Immature natural killer cell (primary cell): ENCODE measurements around the gene ZBTB39. TPM values are rescaled to one million over a fixed set of nuclear protein-coding genes. Genes with fewer than 3 reads are reported as not detected.

ENCODE experiments used
- DNase-seq, 3 donors: peaks; one replicate each; pipeline ENCODE4 v3.0.0; 2022; ENCODE audit warnings: mixed read lengths in 1 of 3
- H3K27ac Mint-ChIP-seq, 6 donors: one replicate each; pipeline ENCODE4 v1.8.0; 2020; ENCODE audit warnings: mixed read lengths in 6 of 6, mild to moderate bottlenecking in 5 of 6, inconsistent platforms in 4 of 6, moderate library complexity in 3 of 6
- H3K27me3 Mint-ChIP-seq, 3 donors: one replicate each; pipeline ENCODE4 v1.8.0; 2020 to 2021; ENCODE audit warnings: low read depth in 3 of 3, mild to moderate bottlenecking in 3 of 3, mixed read lengths in 3 of 3, moderate library complexity in 3 of 3, inconsistent platforms in 1 of 3
- H3K36me3 Mint-ChIP-seq, 3 donors: one replicate each; pipeline ENCODE4 v1.8.0; 2020; ENCODE audit warnings: mixed read lengths in 3 of 3, inconsistent platforms in 2 of 3, mild to moderate bottlenecking in 2 of 3
- H3K4me1 Mint-ChIP-seq, 2 donors: one replicate each; pipeline ENCODE4 v1.8.0; 2020; ENCODE audit warnings: inconsistent platforms in 2 of 2, mild to moderate bottlenecking in 2 of 2, mixed read lengths in 2 of 2, moderate library complexity in 1 of 2
- H3K4me3 Mint-ChIP-seq, 5 donors: one replicate each; pipeline ENCODE4 v1.8.0; 2020; ENCODE audit warnings: mild to moderate bottlenecking in 5 of 5, mixed read lengths in 5 of 5, inconsistent platforms in 3 of 5, moderate library complexity in 3 of 5
- H3K9me3 Mint-ChIP-seq, 6 donors: one replicate each; pipeline ENCODE4 v1.8.0; 2020; ENCODE audit warnings: mild to moderate bottlenecking in 6 of 6, mixed read lengths in 6 of 6, inconsistent platforms in 4 of 6, moderate library complexity in 3 of 6
- polyA plus RNA-seq, 3 donors: library from polyadenylated mRNA; unstranded; fragments of 300-500 nt; fragmentation: Illumina TruSeq; gene quantifications; one replicate each; pipeline ENCODE4 v1.2.3, GENCODE V29; 2021

ZBTB39 gene
- polyA plus RNA-seq, 3 donors from 2014 or later = 1.1 to 2.6 TPM; not detected in 1

- Mint-ChIP-seq H3K36me3 (peaks cover 0 to 3% (median 0%) of the 10 kb centered on the region in 3 donors), H3K27ac (no peak overlapping the region), H3K9me3 (no peaks in the 10 kb centered on the region), H3K4me3 (no peak overlapping the region), H3K27me3 (peaks cover 6 to 18% (median 9%) of the 10 kb centered on the region in 3 donors), H3K4me1 (peaks cover 21 to 32% of the 10 kb centered on the region in 2 donors)
- no peak for DNase-seq
These were observed 38.5 kb upstream of the ZBTB39 start for GRCh38 chr12:57044889-57045288.

- no peak overlapping the region for H3K4me3 Mint-ChIP-seq
- DNase-seq = no peak
- peaks cover 6 to 18% (median 9%) of the 10 kb centered on the region in 3 donors for H3K27me3 Mint-ChIP-seq
- H3K4me1 Mint-ChIP-seq = peaks cover 21 to 32% of the 10 kb centered on the region in 2 donors
- peaks cover 0 to 3% (median 0%) of the 10 kb centered on the region in 3 donors for H3K36me3 Mint-ChIP-seq
- no peak overlapping the region for H3K27ac Mint-ChIP-seq
- H3K9me3 Mint-ChIP-seq = no peaks in the 10 kb centered on the region
These were observed 38.1 kb upstream of the ZBTB39 start for GRCh38 chr12:57044468-57044867.

- no peak for DNase-seq
- H3K4me3 Mint-ChIP-seq = no peak overlapping the region
- H3K9me3 Mint-ChIP-seq = no peaks in the 10 kb centered on the region
- peaks cover 15 to 20% of the 10 kb centered on the region in 2 donors for H3K4me1 Mint-ChIP-seq
- peaks cover 0 to 3% (median 0%) of the 10 kb centered on the region in 3 donors for H3K36me3 Mint-ChIP-seq
- no peak overlapping the region for H3K27ac Mint-ChIP-seq
- peaks cover 7 to 17% (median 10%) of the 10 kb centered on the region in 3 donors for H3K27me3 Mint-ChIP-seq
These were observed 36.3 kb upstream of the ZBTB39 start for GRCh38 chr12:57042695-57043094.

GRCh38 chr12:57040750-57041149 lies 34.4 kb upstream of the ZBTB39 start:
- H3K4me3 Mint-ChIP-seq = no peak overlapping the region
- H3K27me3 Mint-ChIP-seq = peaks cover 3 to 9% (median 4%) of the 10 kb centered on the region in 3 donors
- peaks cover 0 to under 1% of the 10 kb centered on the region in 2 donors for H3K4me1 Mint-ChIP-seq
- no peaks in the 10 kb centered on the region for H3K9me3 Mint-ChIP-seq
- H3K27ac Mint-ChIP-seq = no peak overlapping the region
- DNase-seq = no peak
- no peaks in the 10 kb centered on the region for H3K36me3 Mint-ChIP-seq

- Mint-ChIP-seq H3K27me3 (peaks cover 3 to 9% (median 4%) of the 10 kb centered on the region in 3 donors), H3K9me3 (no peaks in the 10 kb centered on the region), H3K27ac (no peak overlapping the region), H3K36me3 (no peaks in the 10 kb centered on the region), H3K4me3 (no peak overlapping the region), H3K4me1 (no peaks in the 10 kb centered on the region)
- DNase-seq = no peak
These were observed 33.9 kb upstream of the ZBTB39 start for GRCh38 chr12:57040211-57040610.

- Mint-ChIP-seq H3K27me3 (peaks cover 0 to 9% (median 6%) of the 10 kb centered on the region in 3 donors), H3K9me3 (no peaks in the 10 kb centered on the region), H3K4me1 (no peaks in the 10 kb centered on the region), H3K36me3 (no peaks in the 10 kb centered on the region), H3K27ac (no peak overlapping the region), H3K4me3 (no peak overlapping the region)
- no peak for DNase-seq
These were observed 32.9 kb upstream of the ZBTB39 start for GRCh38 chr12:57039016-57039798.

- Mint-ChIP-seq H3K9me3 (no peaks in the 10 kb centered on the region), H3K27ac (no peak overlapping the region), H3K27me3 (peaks cover 0 to 7% (median 4%) of the 10 kb centered on the region in 3 donors), H3K4me1 (no peaks in the 10 kb centered on the region), H3K36me3 (no peaks in the 10 kb centered on the region), H3K4me3 (no peak overlapping the region)
- no peak for DNase-seq
These were observed 30.9 kb upstream of the ZBTB39 start for GRCh38 chr12:57037264-57037663.

GRCh38 chr12:57033431-57033830 lies 27.1 kb upstream of the ZBTB39 start:
- no peak for DNase-seq
- Mint-ChIP-seq H3K4me1 (peaks cover 4 to 8% of the 10 kb centered on the region in 2 donors), H3K27ac (no peak overlapping the region), H3K27me3 (peaks cover 0 to 7% (median 4%) of the 10 kb centered on the region in 3 donors), H3K4me3 (no peak overlapping the region), H3K9me3 (no peaks in the 10 kb centered on the region), H3K36me3 (no peaks in the 10 kb centered on the region)

- no peak for DNase-seq
- H3K27me3 Mint-ChIP-seq = peaks cover 0 to 8% (median 4%) of the 10 kb centered on the region in 3 donors
- no peak overlapping the region for H3K4me3 Mint-ChIP-seq
- H3K27ac Mint-ChIP-seq = no peak overlapping the region
- H3K36me3 Mint-ChIP-seq = no peaks in the 10 kb centered on the region
- H3K9me3 Mint-ChIP-seq = no peaks in the 10 kb centered on the region
- peaks cover 8 to 10% of the 10 kb centered on the region in 2 donors for H3K4me1 Mint-ChIP-seq
These were observed 25.4 kb upstream of the ZBTB39 start for GRCh38 chr12:57031789-57032188.

- H3K36me3 Mint-ChIP-seq = no peaks in the 10 kb centered on the region
- H3K4me3 Mint-ChIP-seq = no peak overlapping the region
- DNase-seq = no peak
- H3K27ac Mint-ChIP-seq = no peak overlapping the region
- peaks cover 8 to 12% of the 10 kb centered on the region in 2 donors for H3K4me1 Mint-ChIP-seq
- peaks cover 0 to 8% (median 5%) of the 10 kb centered on the region in 3 donors for H3K27me3 Mint-ChIP-seq
- H3K9me3 Mint-ChIP-seq = no peaks in the 10 kb centered on the region
These were observed 24.9 kb upstream of the ZBTB39 start for GRCh38 chr12:57031138-57031725.

- peaks cover 8 to 12% of the 10 kb centered on the region in 2 donors for H3K4me1 Mint-ChIP-seq
- DNase-seq = no peak
These were observed 23.1 kb upstream of the ZBTB39 start for GRCh38 chr12:57029457-57029856.

GRCh38 chr12:57027805-57028153 lies 21.4 kb upstream of the ZBTB39 start:
- peaks cover 8 to 12% of the 10 kb centered on the region in 2 donors for H3K4me1 Mint-ChIP-seq
- no peaks in the 10 kb centered on the region for H3K36me3 Mint-ChIP-seq
- H3K27me3 Mint-ChIP-seq = peaks cover 0 to 7% (median 5%) of the 10 kb centered on the region in 3 donors
- no peak overlapping the region for H3K27ac Mint-ChIP-seq
- DNase-seq = no peak
- H3K9me3 Mint-ChIP-seq = no peaks in the 10 kb centered on the region
- no peak overlapping the region for H3K4me3 Mint-ChIP-seq

More at GRCh38 chr12:57029457-57029856, 23.1 kb upstream of the ZBTB39 start:
- H3K36me3 Mint-ChIP-seq = no peaks in the 10 kb centered on the region
- H3K9me3 Mint-ChIP-seq = no peaks in the 10 kb centered on the region
- H3K27me3 Mint-ChIP-seq = peaks cover 0 to 8% (median 5%) of the 10 kb centered on the region in 3 donors
- no peak overlapping the region for H3K27ac Mint-ChIP-seq
- H3K4me3 Mint-ChIP-seq = no peak overlapping the region

- no peaks in the 10 kb centered on the region for H3K9me3 Mint-ChIP-seq
- no peak for DNase-seq
- no peaks in the 10 kb centered on the region for H3K36me3 Mint-ChIP-seq
- peaks cover 0 to 7% (median 5%) of the 10 kb centered on the region in 3 donors for H3K27me3 Mint-ChIP-seq
- H3K4me3 Mint-ChIP-seq = no peak overlapping the region
- H3K27ac Mint-ChIP-seq = peak overlapping the region in 1 of 6 donors; percentile 55
- H3K4me1 Mint-ChIP-seq = peaks cover 8 to 12% of the 10 kb centered on the region in 2 donors
These were observed 20.9 kb upstream of the ZBTB39 start for GRCh38 chr12:57027011-57027804.

GRCh38 chr12:57025196-57025595 lies 18.9 kb upstream of the ZBTB39 start:
- Mint-ChIP-seq H3K4me1 (peaks cover 0 to 7% of the 10 kb centered on the region in 2 donors), H3K4me3 (no peak overlapping the region), H3K36me3 (no peaks in the 10 kb centered on the region), H3K27ac (no peak overlapping the region), H3K9me3 (no peaks in the 10 kb centered on the region), H3K27me3 (peaks cover 0 to 5% (median 1%) of the 10 kb centered on the region in 3 donors)
- no peak for DNase-seq
